Loucy (cell line): ENCODE data around the gene HOMER3.

Source experiments
- EZH2phosphoT487 ChIP-seq: fragments of 200-600 bp; IDR thresholded peaks from 2 replicates; pipeline ENCODE4 v1.6.1; 2018; ENCODE audit warnings: antibody characterized with exemption, mild to moderate bottlenecking, moderate library complexity, borderline replicate concordance
- TF ChIP-seq, protein P1 (sequence below): fragments of 200-600 bp; sonication (generic); conservative IDR thresholded peaks from 2 replicates; pipeline ENCODE4 v1.5.1; 2014; ENCODE audit warnings: mild to moderate bottlenecking, antibody characterized with exemption, low read length

DNA sequence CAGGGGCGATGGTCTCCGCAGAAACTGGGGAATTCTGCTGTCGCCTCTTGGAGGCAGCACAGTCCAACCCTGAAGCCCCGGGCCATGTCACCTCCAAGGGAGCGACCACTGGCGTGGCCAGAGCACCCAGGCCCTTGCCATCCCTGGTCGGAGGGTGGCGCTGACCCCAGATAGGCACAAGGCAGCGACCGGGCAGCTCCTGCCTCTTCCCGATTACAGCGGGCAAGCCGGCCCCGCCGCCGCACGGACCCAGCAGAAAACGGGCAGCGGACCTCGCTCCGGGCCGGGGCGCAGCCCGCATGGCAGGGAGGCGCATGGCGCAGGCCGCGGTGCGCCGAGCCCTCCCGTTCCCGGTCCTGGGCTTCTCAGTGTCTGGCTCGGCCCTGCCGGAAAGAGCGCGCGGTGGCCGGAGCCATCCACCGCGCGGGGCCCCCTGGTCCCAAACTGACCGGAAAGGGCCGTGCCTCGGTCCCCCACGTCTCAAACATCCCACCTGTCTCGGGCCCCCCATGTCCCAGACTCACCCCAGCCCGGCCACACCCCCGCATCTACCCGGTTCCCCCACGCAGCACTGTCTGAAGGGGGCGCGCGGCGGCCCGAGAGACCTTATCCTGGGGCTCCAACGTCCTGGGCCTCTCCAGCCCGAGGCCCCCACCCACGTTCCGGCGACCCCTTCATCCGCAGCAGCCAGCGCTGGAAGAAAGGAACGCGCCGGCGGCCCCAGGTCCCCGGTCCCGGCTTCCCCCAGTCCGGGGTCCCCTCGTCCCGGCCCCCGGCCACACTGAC is 45.8 kb downstream of the HOMER3 start:
- TF ChIP-seq, protein P1, sequence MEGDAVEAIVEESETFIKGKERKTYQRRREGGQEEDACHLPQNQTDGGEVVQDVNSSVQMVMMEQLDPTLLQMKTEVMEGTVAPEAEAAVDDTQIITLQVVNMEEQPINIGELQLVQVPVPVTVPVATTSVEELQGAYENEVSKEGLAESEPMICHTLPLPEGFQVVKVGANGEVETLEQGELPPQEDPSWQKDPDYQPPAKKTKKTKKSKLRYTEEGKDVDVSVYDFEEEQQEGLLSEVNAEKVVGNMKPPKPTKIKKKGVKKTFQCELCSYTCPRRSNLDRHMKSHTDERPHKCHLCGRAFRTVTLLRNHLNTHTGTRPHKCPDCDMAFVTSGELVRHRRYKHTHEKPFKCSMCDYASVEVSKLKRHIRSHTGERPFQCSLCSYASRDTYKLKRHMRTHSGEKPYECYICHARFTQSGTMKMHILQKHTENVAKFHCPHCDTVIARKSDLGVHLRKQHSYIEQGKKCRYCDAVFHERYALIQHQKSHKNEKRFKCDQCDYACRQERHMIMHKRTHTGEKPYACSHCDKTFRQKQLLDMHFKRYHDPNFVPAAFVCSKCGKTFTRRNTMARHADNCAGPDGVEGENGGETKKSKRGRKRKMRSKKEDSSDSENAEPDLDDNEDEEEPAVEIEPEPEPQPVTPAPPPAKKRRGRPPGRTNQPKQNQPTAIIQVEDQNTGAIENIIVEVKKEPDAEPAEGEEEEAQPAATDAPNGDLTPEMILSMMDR, result no peak
- no peak for TF ChIP-seq EZH2phosphoT487
